ENCODE measurements around the gene LEKR1. TPM values are rescaled to one million over a fixed set of nuclear protein-coding genes. Genes with fewer than 3 reads are reported as not detected.

LEKR1 gene
- total RNA-seq, 1 experiment from 2014 or later: 1.3 TPM

DNA sequence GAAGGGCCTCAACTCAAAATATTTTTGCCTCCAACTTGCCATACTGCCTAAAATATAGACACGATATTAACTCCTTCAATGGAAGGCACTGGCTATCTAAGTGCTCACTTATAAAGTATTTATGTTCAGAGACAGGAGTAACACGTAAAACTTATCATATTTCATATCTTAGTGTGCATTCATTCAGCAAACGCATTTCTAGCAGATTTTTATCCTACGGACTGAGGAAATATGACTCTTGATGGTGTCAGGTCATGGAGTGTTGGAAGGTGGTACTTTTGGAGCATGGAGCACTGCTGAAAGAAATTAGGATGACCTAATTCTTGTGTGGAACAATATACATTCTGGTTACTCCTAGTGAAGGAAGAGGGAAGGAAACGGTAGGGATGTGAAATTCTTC lies 43.8 kb upstream of the LEKR1 start:
- ChIA-PET POLR2A (interaction anchor here (0.6 to 3.4 kb wide), 17 partner anchors 8 to 393 kb away, joined by 3 to 22 read pairs (median 4); partner anchors contain the start of genes CCNL1 and TIPARP), CTCF (interaction anchor here (0.6 to 1.4 kb wide), 2 partner anchors 21 to 25 kb away, joined by 3 to 4 read pairs; no protein-coding TSS in a partner anchor)
- Mint-ChIP-seq H3K27me3 (ENCODE audit: insufficient read depth, unreplicated experiment) (no peaks in the 10 kb centered on the region), H3K27ac (ENCODE audit: low read depth, unreplicated experiment) (peak overlapping the region; percentile 83), H3K4me3 (ENCODE audit: unreplicated experiment) (no peak overlapping the region), H3K4me1 (ENCODE audit: insufficient read depth, unreplicated experiment) (peaks cover 38% of the 10 kb centered on the region), H3K9me3 (ENCODE audit: unreplicated experiment) (no peaks in the 10 kb centered on the region), H3K36me3 (ENCODE audit: insufficient read depth, unreplicated experiment) (no peaks in the 10 kb centered on the region)
- DNase-seq (ENCODE audit: unreplicated experiment): no peak
- TF ChIP-seq, protein P1, sequence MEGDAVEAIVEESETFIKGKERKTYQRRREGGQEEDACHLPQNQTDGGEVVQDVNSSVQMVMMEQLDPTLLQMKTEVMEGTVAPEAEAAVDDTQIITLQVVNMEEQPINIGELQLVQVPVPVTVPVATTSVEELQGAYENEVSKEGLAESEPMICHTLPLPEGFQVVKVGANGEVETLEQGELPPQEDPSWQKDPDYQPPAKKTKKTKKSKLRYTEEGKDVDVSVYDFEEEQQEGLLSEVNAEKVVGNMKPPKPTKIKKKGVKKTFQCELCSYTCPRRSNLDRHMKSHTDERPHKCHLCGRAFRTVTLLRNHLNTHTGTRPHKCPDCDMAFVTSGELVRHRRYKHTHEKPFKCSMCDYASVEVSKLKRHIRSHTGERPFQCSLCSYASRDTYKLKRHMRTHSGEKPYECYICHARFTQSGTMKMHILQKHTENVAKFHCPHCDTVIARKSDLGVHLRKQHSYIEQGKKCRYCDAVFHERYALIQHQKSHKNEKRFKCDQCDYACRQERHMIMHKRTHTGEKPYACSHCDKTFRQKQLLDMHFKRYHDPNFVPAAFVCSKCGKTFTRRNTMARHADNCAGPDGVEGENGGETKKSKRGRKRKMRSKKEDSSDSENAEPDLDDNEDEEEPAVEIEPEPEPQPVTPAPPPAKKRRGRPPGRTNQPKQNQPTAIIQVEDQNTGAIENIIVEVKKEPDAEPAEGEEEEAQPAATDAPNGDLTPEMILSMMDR (IDR thresholded peaks at IDR 0.05; ENCODE audit: unreplicated experiment): no peak
- intact Hi-C loops (cut with micrococcal nuclease): loop anchor here (10.0 kb wide), 1 partner anchor 302 kb away; no protein-coding TSS in a partner anchor
- BruUV-seq (replicated peaks): no TSS peak

DNA sequence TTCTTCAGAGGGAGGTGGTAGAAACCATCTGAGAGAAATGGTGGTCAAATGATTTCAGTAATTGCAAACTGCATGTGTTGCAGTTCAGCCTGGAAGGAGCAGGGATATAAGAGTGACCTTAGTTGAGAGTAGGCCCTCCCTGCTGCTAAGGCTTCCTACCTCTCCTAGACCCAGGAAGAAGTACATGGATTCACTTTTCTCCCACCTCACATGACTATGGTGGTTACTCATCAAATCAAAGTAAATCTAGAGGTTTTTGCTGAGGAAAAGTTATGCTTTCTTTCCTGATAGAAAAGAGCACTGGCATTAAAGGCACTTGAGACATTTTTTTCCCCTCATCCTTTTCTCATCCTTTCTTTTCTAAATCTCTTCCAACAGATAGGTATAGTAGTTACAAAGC lies 43.2 kb upstream of the LEKR1 start:
- TF ChIP-seq, protein P1 (IDR thresholded peaks at IDR 0.05; ENCODE audit: unreplicated experiment): no peak
- ChIA-PET CTCF (interaction anchor here (0.7 to 1.4 kb wide), 2 partner anchors 22 to 190 kb away, joined by 3 to 4 read pairs; no protein-coding TSS in a partner anchor), POLR2A (interaction anchor here (0.6 to 3.4 kb wide), 13 partner anchors 9 to 392 kb away, joined by 3 to 22 read pairs (median 4); partner anchors contain the start of genes CCNL1 and TIPARP)
- intact Hi-C loops (cut with micrococcal nuclease): loop anchor here (10.0 kb wide), 1 partner anchor 302 kb away; no protein-coding TSS in a partner anchor
- Mint-ChIP-seq H3K27ac (ENCODE audit: low read depth, unreplicated experiment) (peak overlapping the region; percentile 83), H3K27me3 (ENCODE audit: insufficient read depth, unreplicated experiment) (no peaks in the 10 kb centered on the region), H3K4me3 (ENCODE audit: unreplicated experiment) (no peak overlapping the region), H3K36me3 (ENCODE audit: insufficient read depth, unreplicated experiment) (no peaks in the 10 kb centered on the region), H3K9me3 (ENCODE audit: unreplicated experiment) (no peaks in the 10 kb centered on the region), H3K4me1 (ENCODE audit: insufficient read depth, unreplicated experiment) (peaks cover 44% of the 10 kb centered on the region)
- BruUV-seq (replicated peaks): no TSS peak
- DNase-seq (ENCODE audit: unreplicated experiment): no peak

DNA sequence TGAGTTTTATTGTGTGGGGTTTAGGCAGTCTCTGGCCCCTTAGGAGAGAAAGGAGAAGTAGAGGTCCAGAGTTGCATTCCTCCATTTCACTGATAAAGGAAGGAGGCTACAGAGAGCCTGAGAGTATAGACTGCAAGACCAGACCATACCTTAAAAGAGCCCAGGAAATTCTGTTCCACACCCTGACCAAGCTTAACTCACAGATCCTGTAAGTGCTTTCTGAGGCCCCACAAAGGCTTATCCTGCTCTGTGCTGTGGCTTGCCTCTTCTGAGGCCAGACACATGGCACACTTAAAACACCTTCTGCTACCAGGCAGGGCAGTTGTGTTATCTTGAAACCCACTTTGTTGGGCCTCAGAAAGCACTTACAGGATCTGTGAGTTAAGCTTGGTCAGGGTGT lies 39.2 kb upstream of the LEKR1 start:
- POLR2A ChIA-PET: interaction anchor here (0.7 to 1.9 kb wide), 4 partner anchors 31 to 104 kb away, joined by 3 to 6 read pairs (median 3); no protein-coding TSS in a partner anchor
- CTCF ChIA-PET: interaction anchor here (0.6 to 0.8 kb wide), 3 partner anchors 19 to 38 kb away, joined by 3 to 4 read pairs (median 3); no protein-coding TSS in a partner anchor
- H3K4me3 Mint-ChIP-seq (ENCODE audit: unreplicated experiment): no peak overlapping the region

More for the DNA sequence above, 39.2 kb upstream of the LEKR1 start:
- Mint-ChIP-seq H3K36me3 (ENCODE audit: insufficient read depth, unreplicated experiment) (no peaks in the 10 kb centered on the region), H3K27ac (ENCODE audit: low read depth, unreplicated experiment) (peak overlapping the region; percentile 55), H3K9me3 (ENCODE audit: unreplicated experiment) (no peaks in the 10 kb centered on the region), H3K4me1 (ENCODE audit: insufficient read depth, unreplicated experiment) (peaks cover 46% of the 10 kb centered on the region), H3K27me3 (ENCODE audit: insufficient read depth, unreplicated experiment) (no peaks in the 10 kb centered on the region)
- no peak for DNase-seq (ENCODE audit: unreplicated experiment)
- intact Hi-C loops (cut with micrococcal nuclease): loop anchor here (10.0 kb wide), 1 partner anchor 298 kb away; no protein-coding TSS in a partner anchor
- BruUV-seq (replicated peaks): no TSS peak
- TF ChIP-seq, protein P1 (IDR thresholded peaks at IDR 0.05; ENCODE audit: unreplicated experiment): no peak
